ENCODE data around the gene LTBR. TPM values are rescaled to one million over a fixed set of nuclear protein-coding genes. Genes with fewer than 3 reads are reported as not detected.

Gene LTBR
- total and polyA plus RNA-seq, 2 donors (not counting 3 experiments of a cell fraction or from before 2014, with no cell fraction given), result 70.7 to 102 TPM

DNA sequence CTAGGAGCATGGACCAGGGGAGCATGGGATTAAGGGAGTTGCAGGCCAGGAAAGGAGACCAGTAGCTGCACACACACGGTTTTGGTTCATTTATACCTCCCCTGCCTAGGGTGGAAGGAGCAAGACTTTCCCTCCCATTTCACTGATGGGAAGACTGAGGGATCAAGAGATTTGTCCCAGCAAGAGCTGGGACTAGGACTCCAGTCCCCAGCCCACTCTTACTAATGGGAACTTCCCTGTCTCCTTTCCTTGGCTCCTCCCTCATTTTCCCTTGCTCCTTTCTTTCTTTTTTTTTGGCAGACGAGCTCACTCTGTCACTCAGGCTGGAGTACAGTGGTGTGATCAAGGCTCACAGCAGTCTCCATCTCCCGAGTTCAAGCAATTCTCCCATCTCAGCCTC, 21.6 kb upstream of the LTBR start:
- intact Hi-C loops (cut with micrococcal nuclease) (loop anchor here (2.0 kb wide), 2 partner anchors 26 to 40 kb away; no protein-coding TSS in a partner anchor), dilution Hi-C loops (cut with MboI; ENCODE audit: extremely low pct_ligation_motif_present, low sequenced_read_pairs) (no loop called here)
- BruUV-seq (replicated peaks), result no TSS peak
- Histone ChIP-seq H3K9me1 (replicated peaks; ENCODE audit: control insufficient read depth, extremely low read depth, insufficient read depth, low read length) (no peaks in the 10 kb centered on the region), H4K20me1 (replicated peaks; ENCODE audit: control insufficient read depth, extremely low read depth, insufficient read depth, low read length) (no peaks in the 10 kb centered on the region), H3K9me3 (replicated peaks; ENCODE audit: control insufficient read depth, insufficient read depth, low read length) (no peaks in the 10 kb centered on the region), H3K4me2 (ENCODE audit: insufficient read depth, low read length) (peak overlapping the region; percentile 25), H3K79me2 (ENCODE audit: control insufficient read depth, insufficient read depth, low read length) (no peaks in the 10 kb centered on the region), H3K27me3 (ENCODE audit: control insufficient read depth in 2 of 2, insufficient read depth in 2 of 2, low read length in 2 of 2) (no peaks in the 10 kb centered on the region), H3K4me3 (replicated peaks in 1 of 3; ENCODE audit: insufficient read depth in 1 of 3, low read depth in 1 of 3, low read length in 3 of 3) (no peak overlapping the region), H2AFZ (ENCODE audit: low read depth, low read length) (peak overlapping the region; percentile 92), H3K4me1 (ENCODE audit: control insufficient read depth, extremely low read depth, insufficient read depth, low read length) (peaks cover 18% of the 10 kb centered on the region), H3K9ac (replicated peaks; ENCODE audit: extremely low read depth, insufficient read depth, low read length) (no peak overlapping the region), H3K36me3 (ENCODE audit: control insufficient read depth in 2 of 2, extremely low read depth in 1 of 2, insufficient read depth in 2 of 2, low read length in 2 of 2) (no peaks in the 10 kb centered on the region), H3K27ac (ENCODE audit: insufficient read depth, low read depth, low read length) (no peak overlapping the region)
- ChIA-PET CTCF (interaction anchor here (0.7 to 2.4 kb wide), 6 partner anchors 12 to 103 kb away, joined by 3 to 33 read pairs (median 6); no protein-coding TSS in a partner anchor), POLR2A (interaction anchor here (1.1 to 1.6 kb wide), 3 partner anchors 17 to 172 kb away, joined by 3 to 7 read pairs (median 3); no protein-coding TSS in a partner anchor)
- TF ChIP-seq GATA2 (IDR thresholded peaks at IDR 0.05; ENCODE audit: insufficient read depth, insufficient read length, low read depth, low read length), result no peak
- TF ChIP-seq EZH2 (IDR thresholded peaks at IDR 0.05; ENCODE audit: borderline replicate concordance, low read depth, low read length, severe bottlenecking), result no peak
- TF ChIP-seq MYC (IDR thresholded peaks at IDR 0.05; ENCODE audit: low read depth, low read length), result no peak
- TF ChIP-seq, protein P1, sequence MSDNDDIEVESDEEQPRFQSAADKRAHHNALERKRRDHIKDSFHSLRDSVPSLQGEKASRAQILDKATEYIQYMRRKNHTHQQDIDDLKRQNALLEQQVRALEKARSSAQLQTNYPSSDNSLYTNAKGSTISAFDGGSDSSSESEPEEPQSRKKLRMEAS (IDR thresholded peaks at IDR 0.05; ENCODE audit: insufficient read depth, insufficient read length), result no peak
- FAIRE-seq (peak; percentile 44), DNase-seq (ENCODE audit: low read depth, low spot score) (no peak)

DNA sequence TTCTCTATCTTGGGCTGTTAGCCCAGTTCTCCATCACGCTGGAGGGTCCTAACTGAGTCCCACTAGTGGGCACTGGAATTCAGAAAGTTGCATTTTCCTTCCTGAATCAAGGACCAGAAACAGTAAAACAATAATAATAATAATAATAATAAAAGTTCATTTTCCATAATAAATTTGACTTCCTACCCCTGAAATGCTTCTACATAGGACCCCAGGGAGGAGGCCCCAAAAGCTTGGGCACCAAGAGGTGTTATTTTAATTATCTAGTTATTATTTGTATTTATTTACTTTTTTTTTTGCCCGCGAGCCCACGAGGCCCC, 21.0 kb upstream of the LTBR start:
- H2AFZ ChIP-seq (ENCODE audit: low read depth, low read length), result peak overlapping the region; percentile 35

More for the DNA sequence above, 21.0 kb upstream of the LTBR start:
- intact Hi-C loops (cut with micrococcal nuclease), result loop anchor here (2.0 kb wide), 2 partner anchors 26 to 40 kb away; no protein-coding TSS in a partner anchor
- H3K4me3 ChIP-seq (replicated peaks in 1 of 3; ENCODE audit: insufficient read depth in 1 of 3, low read depth in 1 of 3, low read length in 3 of 3), result no peak overlapping the region
- H3K9me3 ChIP-seq (replicated peaks; ENCODE audit: control insufficient read depth, insufficient read depth, low read length), result no peaks in the 10 kb centered on the region
- CTCF ChIA-PET, result interaction anchor here (0.9 to 2.4 kb wide), 10 partner anchors 11 to 103 kb away, joined by 3 to 33 read pairs (median 6); partner anchors contain the start of genes LTBR and TNFRSF1A
- no peaks in the 10 kb centered on the region for H3K36me3 ChIP-seq (ENCODE audit: control insufficient read depth in 2 of 2, extremely low read depth in 1 of 2, insufficient read depth in 2 of 2, low read length in 2 of 2)
- H3K9me1 ChIP-seq (replicated peaks; ENCODE audit: control insufficient read depth, extremely low read depth, insufficient read depth, low read length), result no peaks in the 10 kb centered on the region
- DNase-seq (ENCODE audit: low read depth, low spot score), result no peak
- no peaks in the 10 kb centered on the region for H3K27me3 ChIP-seq (ENCODE audit: control insufficient read depth in 2 of 2, insufficient read depth in 2 of 2, low read length in 2 of 2)
- H3K79me2 ChIP-seq (ENCODE audit: control insufficient read depth, insufficient read depth, low read length), result no peaks in the 10 kb centered on the region
- no peak for TF ChIP-seq EZH2 (IDR thresholded peaks at IDR 0.05; ENCODE audit: borderline replicate concordance, low read depth, low read length, severe bottlenecking)
- no peak for TF ChIP-seq MYC (IDR thresholded peaks at IDR 0.05; ENCODE audit: low read depth, low read length)
- no peak for TF ChIP-seq POLR2A (IDR thresholded peaks at IDR 0.05; ENCODE audit: low read depth, low read length)
- TF ChIP-seq POLR2AphosphoS5 (IDR thresholded peaks at IDR 0.05; ENCODE audit: insufficient read depth, low read depth, low read length), result no peak
- no peak for TF ChIP-seq FOS (IDR thresholded peaks at IDR 0.05; ENCODE audit: borderline replicate concordance, insufficient read depth, low read length)
- no peak for TF ChIP-seq JUN (IDR thresholded peaks at IDR 0.05; ENCODE audit: borderline replicate concordance, insufficient read depth, insufficient read length, low read depth)
- TF ChIP-seq, protein P1 (IDR thresholded peaks at IDR 0.05; ENCODE audit: insufficient read depth, insufficient read length), result no peak
- no peak for TF ChIP-seq GATA2 (IDR thresholded peaks at IDR 0.05; ENCODE audit: insufficient read depth, insufficient read length, low read depth, low read length)
- TF ChIP-seq, protein P2, sequence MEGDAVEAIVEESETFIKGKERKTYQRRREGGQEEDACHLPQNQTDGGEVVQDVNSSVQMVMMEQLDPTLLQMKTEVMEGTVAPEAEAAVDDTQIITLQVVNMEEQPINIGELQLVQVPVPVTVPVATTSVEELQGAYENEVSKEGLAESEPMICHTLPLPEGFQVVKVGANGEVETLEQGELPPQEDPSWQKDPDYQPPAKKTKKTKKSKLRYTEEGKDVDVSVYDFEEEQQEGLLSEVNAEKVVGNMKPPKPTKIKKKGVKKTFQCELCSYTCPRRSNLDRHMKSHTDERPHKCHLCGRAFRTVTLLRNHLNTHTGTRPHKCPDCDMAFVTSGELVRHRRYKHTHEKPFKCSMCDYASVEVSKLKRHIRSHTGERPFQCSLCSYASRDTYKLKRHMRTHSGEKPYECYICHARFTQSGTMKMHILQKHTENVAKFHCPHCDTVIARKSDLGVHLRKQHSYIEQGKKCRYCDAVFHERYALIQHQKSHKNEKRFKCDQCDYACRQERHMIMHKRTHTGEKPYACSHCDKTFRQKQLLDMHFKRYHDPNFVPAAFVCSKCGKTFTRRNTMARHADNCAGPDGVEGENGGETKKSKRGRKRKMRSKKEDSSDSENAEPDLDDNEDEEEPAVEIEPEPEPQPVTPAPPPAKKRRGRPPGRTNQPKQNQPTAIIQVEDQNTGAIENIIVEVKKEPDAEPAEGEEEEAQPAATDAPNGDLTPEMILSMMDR (IDR thresholded peaks at IDR 0.05; ENCODE audit: extremely low read depth in 1 of 2, insufficient read depth in 1 of 2, low read depth in 1 of 2, low read length in 2 of 2), result no peak
- peaks cover 20% of the 10 kb centered on the region for H3K4me1 ChIP-seq (ENCODE audit: control insufficient read depth, extremely low read depth, insufficient read depth, low read length)
- BruUV-seq (replicated peaks), result no TSS peak
- no peak for FAIRE-seq
- no peak overlapping the region for H3K9ac ChIP-seq (replicated peaks; ENCODE audit: extremely low read depth, insufficient read depth, low read length)
- POLR2A ChIA-PET, result interaction anchor here (1.0 to 1.6 kb wide), 4 partner anchors 10 to 171 kb away, joined by 3 to 7 read pairs (median 4); no protein-coding TSS in a partner anchor
- no peak overlapping the region for H3K27ac ChIP-seq (ENCODE audit: insufficient read depth, low read depth, low read length)
- H4K20me1 ChIP-seq (replicated peaks; ENCODE audit: control insufficient read depth, extremely low read depth, insufficient read depth, low read length), result no peaks in the 10 kb centered on the region
- dilution Hi-C loops (cut with MboI; ENCODE audit: extremely low pct_ligation_motif_present, low sequenced_read_pairs), result no loop called here
- no peak overlapping the region for H3K4me2 ChIP-seq (ENCODE audit: insufficient read depth, low read length)

All from endothelial cell of umbilical vein (primary cell).